Ishikawa (cell line): ENCODE measurements around the gene SERBP1.

Experiments used
- EP300 ChIP-seq: IDR thresholded peaks from 2 replicates; pipeline ENCODE4 v1.6.1; 2012; ENCODE audit warnings: borderline replicate concordance
- RAD21 ChIP-seq: IDR thresholded peaks from 2 replicates; pipeline ENCODE4 v1.6.1; 2012; ENCODE audit warnings: low read depth
- REST ChIP-seq: IDR thresholded peaks from 2 replicates; pipeline ENCODE4 v1.6.1; 2012; ENCODE audit warnings: low read depth, mild to moderate bottlenecking
- TAF1 ChIP-seq: IDR thresholded peaks from 2 replicates; pipeline ENCODE4 v1.6.1; 2012; ENCODE audit warnings: low read depth, mild to moderate bottlenecking
- TF ChIP-seq, protein P1 (sequence below): IDR thresholded peaks from 2 replicates; pipeline ENCODE4 v1.6.1; 2012

DNA sequence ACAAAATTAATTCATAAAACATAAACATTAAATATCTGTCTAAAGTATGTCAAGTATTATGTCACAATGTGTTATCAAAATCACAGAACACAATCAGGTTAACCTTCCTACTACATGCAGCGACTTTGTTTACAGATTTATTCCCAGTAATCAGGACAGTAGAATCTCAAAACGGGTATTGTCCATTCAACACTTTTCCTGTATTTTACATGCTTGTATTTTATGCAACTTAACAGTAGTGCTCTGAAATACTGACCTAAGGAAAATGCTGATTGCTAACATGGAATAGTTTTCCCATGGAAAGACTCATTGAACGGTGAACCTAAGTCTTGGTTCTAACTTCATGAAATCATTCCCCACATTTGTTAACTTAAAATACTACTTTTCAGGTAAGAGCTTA is 2.3 kb downstream of the SERBP1 start:
- TF ChIP-seq, protein P1, sequence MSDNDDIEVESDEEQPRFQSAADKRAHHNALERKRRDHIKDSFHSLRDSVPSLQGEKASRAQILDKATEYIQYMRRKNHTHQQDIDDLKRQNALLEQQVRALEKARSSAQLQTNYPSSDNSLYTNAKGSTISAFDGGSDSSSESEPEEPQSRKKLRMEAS, result no peak
- TF ChIP-seq TAF1 (no peak), RAD21 (no peak), REST (no peak), EP300 (no peak)
